Measurements from ENCODE around the gene B3GNT4. TPM values are rescaled to one million over a fixed set of nuclear protein-coding genes. Genes with fewer than 3 reads are reported as not detected.

B3GNT4 gene
- total RNA-seq, 1 donor from 2014 or later = 0.12 TPM

Other genes starting within 250 kb of the B3GNT4 start
- 5.2 and 6.2 TPM in 2 replicates for gene BCL7A, start 181.8 kb upstream of the B3GNT4 start, total RNA-seq
- gene MLXIP, start 125.0 kb upstream of the B3GNT4 start, total RNA-seq = 57.6 and 59.2 TPM in 2 replicates
- gene IL31, start 29.5 kb upstream of the B3GNT4 start, total RNA-seq = 0.24 TPM in 1 of 2 replicates, not detected in the other
- 0.29 TPM in 1 of 2 replicates, not detected in the other for gene LRRC43, start 20.6 kb upstream of the B3GNT4 start, total RNA-seq
- gene DIABLO, start 22.3 kb downstream of the B3GNT4 start, total RNA-seq = 44.2 and 45.1 TPM in 2 replicates
- gene VPS33A, start 62.8 kb downstream of the B3GNT4 start, total RNA-seq = 31.9 and 32.8 TPM in 2 replicates
- 91.3 and 94.0 TPM in 2 replicates for gene CLIP1, start 219.0 kb downstream of the B3GNT4 start, total RNA-seq